ENCODE results near the gene TRIM62.
"Not testable (repeated sequence)": the region's sequence is repeated elsewhere in the genome, so short reads cannot be mapped to it uniquely, and the experiment has no call there.

The TRIM62 gene

DNA sequence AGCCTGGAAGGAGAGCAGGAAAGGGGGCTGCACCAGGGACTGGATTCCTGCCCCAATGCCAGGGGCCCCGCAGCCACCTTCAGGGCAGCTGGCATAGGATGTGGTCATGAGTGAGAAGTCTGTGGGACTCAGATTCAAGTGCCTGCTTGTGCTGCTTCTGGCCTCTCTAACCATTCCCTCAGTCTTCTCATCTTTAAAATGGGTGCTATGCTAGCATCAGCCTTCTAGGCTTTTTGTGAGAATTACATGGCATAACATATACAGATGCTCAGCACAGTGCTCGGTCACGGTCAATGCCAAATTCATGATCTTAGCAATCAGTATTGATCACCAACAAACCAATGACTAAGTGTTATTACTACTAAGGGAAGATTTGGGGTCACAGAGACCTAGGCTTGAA, 23.5 kb downstream of the TRIM62 start:
- DNase-seq: no peak

- DNase-seq: no peak
Measured at GRCh38 chr1:33157131-33157530, 24.7 kb downstream of the TRIM62 start.

- no peak for DNase-seq
Measured at GRCh38 chr1:33155877-33156538, 25.8 kb downstream of the TRIM62 start.

GRCh38 chr1:33153650-33154049, 28.2 kb downstream of the TRIM62 start:
- no peak for DNase-seq

DNA sequence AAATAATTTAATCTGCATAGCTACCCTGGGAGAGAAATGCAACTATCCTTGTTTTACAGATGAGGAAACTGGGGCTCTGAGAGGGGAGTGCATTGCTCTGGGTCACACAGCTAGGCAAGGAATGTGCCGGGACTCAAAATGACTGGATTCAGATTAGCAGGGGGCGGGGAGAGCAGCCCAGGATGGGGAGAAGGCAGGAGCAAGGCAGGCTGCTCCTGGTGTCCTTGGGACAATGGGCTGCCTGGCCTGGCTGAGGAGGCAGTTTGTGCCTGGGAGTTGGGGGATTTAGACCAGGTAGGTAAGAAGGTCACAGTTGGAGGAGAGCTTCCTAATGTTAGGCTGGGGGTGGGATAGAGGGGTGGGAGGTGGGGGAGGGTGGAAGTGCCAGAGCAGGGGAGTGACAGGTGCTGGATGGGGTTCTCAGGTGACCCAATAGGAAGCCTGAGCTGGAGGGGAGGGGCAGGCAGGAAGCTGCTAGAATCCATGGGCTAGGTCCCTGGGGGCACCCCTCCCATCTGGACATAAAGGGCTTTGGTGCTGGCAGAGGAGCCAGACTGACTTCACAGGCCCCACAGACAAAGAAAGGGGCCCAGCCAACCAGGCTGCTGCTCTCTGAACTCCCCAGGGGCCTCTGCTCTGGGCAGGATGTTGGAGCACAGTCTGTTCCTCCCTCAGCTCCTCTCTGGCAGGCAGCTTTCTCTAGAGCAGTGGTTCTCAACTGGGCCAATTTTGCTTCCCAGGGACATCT, 29.0 kb downstream of the TRIM62 start:
- no peak for DNase-seq

- DNase-seq: no peak
Measured at GRCh38 chr1:33151116-33151515, 30.7 kb downstream of the TRIM62 start.

GRCh38 chr1:33150522-33150921, 31.3 kb downstream of the TRIM62 start:
- no peak for DNase-seq

- DNase-seq: no peak
Measured at GRCh38 chr1:33149453-33150190, 32.2 kb downstream of the TRIM62 start.

DNA sequence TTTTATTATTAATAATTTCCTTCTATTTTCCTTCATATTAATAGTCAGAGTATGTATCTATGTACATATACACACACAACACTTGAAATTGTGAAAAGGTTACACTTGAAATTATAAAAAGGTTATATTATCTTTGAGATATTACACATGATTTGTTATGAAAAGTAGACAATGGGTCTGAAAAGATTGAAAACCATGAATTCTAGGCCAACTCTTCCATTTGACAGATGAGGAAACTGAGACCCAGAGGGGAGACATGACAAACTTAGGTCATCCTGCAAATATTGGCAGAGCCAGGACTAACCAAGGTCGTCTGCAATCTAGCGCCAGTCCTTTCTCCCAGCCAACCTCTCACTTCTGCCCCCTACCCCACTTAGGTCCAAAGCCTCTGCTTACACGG, 33.2 kb downstream of the TRIM62 start:
- no peak for DNase-seq

- DNase-seq: no peak
Measured at GRCh38 chr1:33147997-33148314, 33.9 kb downstream of the TRIM62 start.

GRCh38 chr1:33147275-33147996, 34.4 kb downstream of the TRIM62 start:
- DNase-seq: no peak

DNA sequence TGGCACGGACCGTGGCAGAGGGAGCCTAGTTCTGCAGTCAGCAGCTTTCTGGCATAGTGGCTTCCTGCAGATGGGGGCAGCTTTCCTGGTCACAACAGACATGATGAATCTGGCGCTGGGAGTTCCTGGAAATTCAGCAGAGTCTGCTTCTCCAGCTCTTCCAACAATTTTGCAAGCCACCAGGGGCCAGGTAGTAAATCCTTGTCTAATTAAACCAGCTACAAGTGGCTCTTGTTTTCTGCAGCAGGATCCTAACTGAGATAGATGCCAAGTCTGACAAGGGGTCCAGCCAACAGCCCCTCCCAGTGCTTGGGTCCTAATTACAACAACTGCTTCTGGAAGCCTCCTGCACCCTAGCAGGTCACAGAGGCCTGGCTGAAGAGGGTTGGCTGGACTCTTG, 35.8 kb downstream of the TRIM62 start:
- DNase-seq: no peak

GRCh38 chr1:33143698-33144097, 38.1 kb downstream of the TRIM62 start:
- DNase-seq: no peak

DNA sequence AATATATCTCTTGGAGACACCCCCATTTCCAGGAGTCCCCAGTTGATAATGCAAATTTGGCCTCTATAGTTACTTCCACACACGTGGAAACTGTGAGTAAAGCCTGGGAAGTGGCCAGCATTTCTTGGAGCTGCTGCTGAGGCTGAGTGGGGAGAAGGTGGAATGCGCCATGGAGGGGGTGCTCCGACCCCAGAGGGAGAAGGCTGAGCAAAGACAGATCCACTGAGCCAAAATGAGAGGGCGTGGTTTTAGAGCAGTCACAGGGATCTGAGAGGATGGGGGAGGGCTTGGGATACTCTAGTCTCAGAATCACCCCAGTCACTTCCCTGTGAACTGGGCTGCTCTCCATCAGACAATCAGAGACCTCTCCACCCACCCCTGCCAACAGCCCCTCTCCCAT, 38.7 kb downstream of the TRIM62 start:
- no peak for DNase-seq

DNA sequence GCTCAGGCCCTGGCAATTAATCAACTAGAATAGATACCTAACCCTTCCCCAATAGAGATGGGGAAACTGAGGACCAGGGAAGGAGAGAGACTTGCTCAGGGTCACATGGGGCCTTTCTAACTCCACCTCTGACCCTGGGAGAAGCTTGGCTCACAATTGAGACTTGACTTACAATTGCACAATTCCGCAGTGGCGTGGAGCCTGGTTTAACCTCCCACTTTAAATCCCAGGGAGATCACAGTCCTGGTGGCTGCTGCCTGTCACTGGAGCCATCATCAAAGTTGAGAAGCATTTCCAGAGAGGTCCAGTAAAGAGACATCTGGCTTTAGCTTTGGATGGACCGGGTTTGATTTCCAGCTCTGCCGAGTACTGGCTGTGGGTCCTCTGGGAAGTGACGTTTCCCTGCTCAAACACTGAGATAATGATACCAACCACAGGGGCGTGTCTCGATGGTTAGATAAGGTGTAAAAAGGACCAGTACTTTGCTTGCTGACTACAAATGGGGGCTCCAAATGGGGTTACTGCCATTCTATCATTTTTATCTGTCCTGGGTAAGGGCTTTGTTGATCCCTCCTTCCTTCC, 39.3 kb downstream of the TRIM62 start:
- no peak for DNase-seq

- DNase-seq: no peak
Measured at GRCh38 chr1:33141781-33142180, 40.1 kb downstream of the TRIM62 start.

DNA sequence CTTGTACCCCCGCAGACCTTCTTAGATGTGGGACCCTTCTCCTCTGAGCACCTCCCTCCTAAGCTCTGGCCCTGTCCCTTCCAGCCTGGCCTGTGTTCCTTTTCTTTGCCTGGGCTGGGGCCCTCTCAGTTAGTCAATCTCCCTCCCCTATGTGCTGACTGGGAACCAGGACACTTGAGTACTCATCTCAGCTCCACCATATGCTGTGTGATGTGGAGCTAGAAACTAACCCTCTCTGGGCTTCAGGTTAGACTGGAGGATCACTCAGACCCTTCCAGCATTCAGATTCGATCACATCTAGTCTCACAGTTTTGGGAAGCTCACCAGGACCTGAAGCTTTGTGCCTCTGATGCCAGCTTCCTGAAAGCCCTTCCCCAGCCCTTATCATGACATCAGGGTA, 40.6 kb downstream of the TRIM62 start:
- DNase-seq: no peak

DNA sequence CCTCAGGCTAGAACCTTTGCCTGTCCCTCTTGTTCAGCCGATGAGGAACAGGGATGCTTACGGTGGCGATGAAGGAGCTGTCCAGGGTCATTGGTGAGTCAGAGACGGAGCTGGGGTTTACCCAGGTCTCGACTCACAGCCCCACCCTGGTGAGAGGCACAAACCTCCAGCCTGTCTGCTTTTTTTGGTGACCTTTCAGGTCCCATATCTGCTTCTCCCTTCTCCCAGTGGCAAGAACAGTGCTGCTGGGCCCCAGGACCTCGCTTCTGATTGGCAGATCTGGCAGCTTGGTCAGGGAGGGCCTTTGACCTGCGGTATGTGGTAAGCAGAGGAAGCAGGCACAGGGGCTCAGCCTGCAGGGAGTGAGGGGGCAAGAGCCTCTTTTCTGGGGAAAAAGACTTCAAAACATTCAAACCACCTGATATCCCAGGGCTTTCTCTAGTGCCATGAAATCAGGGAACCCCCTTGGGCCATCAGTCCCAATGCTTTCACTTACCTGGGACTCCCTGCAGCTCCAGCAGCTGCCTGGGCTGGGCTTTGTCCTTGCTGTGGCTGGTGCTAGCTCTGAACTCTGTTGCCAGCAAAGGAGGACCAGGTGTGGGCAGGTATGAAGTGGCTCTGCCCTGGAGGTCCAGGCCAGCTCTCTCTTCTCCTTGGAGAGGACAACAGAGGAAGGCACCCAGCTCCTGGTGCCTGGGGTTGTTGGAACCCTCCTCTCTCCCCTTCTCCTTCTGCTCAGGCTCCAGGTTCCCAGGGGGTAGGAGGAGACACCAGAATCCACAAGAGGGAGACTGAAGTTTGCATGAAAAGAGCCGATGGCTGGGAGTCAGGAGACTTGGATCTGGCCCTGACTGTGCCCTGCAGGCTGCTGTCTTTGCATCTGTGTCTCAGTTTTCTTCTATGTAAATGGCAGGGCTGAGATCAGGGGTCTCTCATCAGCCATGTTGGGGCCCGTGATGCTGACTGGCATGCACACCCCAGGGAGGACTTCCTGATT, 41.4 kb downstream of the TRIM62 start:
- no peak for DNase-seq

GRCh38 chr1:33137800-33138199, 44.0 kb downstream of the TRIM62 start:
- no peak for DNase-seq

DNA sequence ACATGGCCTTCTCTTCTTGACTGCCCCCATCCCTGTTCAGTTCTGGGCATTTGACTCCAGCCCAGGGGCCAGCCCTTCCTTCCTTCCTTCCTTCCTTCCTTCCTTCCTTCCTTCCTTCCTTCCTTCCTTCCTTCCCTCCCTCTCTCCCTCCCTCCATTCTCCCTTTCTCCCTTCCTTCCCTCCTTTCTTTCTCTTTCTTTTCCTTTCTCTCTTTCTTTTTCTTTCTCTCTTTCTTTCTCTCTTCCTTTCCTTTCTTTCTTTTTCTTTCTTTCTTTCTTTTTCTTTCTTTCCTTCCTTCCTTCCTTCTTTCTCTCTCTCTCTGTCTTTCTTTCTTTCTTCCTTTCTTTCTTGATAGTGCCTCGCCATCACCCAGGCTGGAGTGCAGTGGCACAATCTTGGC, 45.8 kb downstream of the TRIM62 start:
- not testable (repeated sequence) for DNase-seq

DNA sequence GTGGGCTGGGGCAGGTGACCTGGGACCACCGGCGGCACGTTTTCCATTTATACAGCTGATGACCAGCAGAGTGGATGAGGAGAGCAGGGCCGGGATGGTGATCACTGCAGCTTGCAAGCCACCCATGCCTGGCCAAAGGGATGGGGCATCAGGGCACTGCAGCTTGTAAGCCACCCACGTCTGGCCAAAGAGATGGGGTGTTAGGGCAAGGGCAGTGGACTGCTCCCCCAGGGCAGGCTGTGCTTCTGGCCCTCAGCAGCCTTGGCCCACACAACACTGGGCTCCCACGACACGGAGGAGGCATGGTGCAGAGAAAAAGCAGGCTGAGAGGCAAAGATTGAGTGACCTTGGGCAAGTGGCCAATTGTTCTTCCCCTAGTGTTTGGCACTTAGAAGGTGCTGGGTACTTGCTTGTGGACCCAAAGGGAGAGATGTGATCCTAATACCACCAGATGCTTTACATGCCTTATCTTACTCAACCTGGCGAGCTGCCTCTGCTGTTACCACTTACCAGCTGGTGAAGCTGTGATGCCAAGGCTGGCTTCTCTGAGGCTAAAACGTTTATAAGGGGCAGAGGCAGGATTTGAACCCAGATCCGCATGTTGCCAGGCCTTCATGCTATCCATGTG, 48.3 kb downstream of the TRIM62 start:
- DNase-seq: no peak

All from GDM1 (cell line).